Prostate gland (tissue), 2 donors: Measurements from ENCODE around the gene DACT3.

Experiments
- POLR2A ChIP-seq: fragments of 450-650 bp; IDR thresholded peaks from one replicate; pipeline ENCODE4 v1.6.1; 2016; ENCODE audit warnings: antibody characterized with exemption, mild to moderate bottlenecking
- POLR2AphosphoS5 ChIP-seq: sonication (generic); formaldehyde crosslinking; IDR thresholded peaks from one replicate; pipeline ENCODE4 v1.6.1; 2017; ENCODE audit warnings: antibody characterized with exemption
- TF ChIP-seq, protein P1 (sequence below), 4 experiments: fragments of 200-600 bp in 2 of 4; fragments of 450-650 bp in 2 of 4; sonication (generic) in 2 of 4; IDR thresholded peaks; 1 replicate in 3 of 4; 2 replicates in 1 of 4; pipeline ENCODE4 v1.5.1; 2016 to 2019; ENCODE audit warnings: antibody characterized with exemption in 4 of 4, mild to moderate bottlenecking in 2 of 4, moderate library complexity in 2 of 4

DNA sequence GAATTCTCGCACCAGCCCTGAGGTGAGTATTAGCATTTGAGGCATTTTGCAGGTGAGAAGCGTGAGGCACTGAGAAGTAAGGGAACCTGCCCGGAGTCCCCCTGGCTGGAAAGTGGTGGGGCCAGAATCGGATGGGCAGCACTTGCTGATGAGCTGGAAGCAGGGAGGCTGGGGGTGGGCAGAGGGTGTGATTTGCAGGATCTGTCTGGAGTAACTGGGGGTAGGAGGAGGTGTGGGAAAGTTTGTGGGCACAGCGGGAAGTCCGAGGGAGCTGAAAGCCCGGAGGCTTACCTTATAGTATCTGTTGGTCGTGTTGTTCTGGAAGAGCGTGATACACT lies 35.9 kb upstream of the DACT3 start:
- TF ChIP-seq, protein P1, sequence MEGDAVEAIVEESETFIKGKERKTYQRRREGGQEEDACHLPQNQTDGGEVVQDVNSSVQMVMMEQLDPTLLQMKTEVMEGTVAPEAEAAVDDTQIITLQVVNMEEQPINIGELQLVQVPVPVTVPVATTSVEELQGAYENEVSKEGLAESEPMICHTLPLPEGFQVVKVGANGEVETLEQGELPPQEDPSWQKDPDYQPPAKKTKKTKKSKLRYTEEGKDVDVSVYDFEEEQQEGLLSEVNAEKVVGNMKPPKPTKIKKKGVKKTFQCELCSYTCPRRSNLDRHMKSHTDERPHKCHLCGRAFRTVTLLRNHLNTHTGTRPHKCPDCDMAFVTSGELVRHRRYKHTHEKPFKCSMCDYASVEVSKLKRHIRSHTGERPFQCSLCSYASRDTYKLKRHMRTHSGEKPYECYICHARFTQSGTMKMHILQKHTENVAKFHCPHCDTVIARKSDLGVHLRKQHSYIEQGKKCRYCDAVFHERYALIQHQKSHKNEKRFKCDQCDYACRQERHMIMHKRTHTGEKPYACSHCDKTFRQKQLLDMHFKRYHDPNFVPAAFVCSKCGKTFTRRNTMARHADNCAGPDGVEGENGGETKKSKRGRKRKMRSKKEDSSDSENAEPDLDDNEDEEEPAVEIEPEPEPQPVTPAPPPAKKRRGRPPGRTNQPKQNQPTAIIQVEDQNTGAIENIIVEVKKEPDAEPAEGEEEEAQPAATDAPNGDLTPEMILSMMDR (IDR thresholded peaks at IDR 0.05): no peak
- TF ChIP-seq POLR2AphosphoS5 (no peak), POLR2A (no peak)
